D721Med (cell line): ENCODE measurements around the gene RAI1.

ENCODE experiments used
- DNase-seq: peaks from one replicate; pipeline ENCODE4 v3.0.0; 2011; ENCODE audit warnings: low spot score; ENCODE audit not compliant: insufficient read length
- FAIRE-seq: peaks from 2 replicates; lab custom pipeline; 2011; peaks lifted over from hg19 to GRCh38; lab: Jason Lieb, UNC
- TF ChIP-seq, protein P1 (sequence below): IDR thresholded peaks from 2 replicates; pipeline ENCODE4 v1.5.1; 2012; ENCODE audit warnings: mild to moderate bottlenecking, control low read depth; ENCODE audit not compliant: insufficient read depth; ENCODE audit errors: missing control alignments

RAI1 gene

DNA sequence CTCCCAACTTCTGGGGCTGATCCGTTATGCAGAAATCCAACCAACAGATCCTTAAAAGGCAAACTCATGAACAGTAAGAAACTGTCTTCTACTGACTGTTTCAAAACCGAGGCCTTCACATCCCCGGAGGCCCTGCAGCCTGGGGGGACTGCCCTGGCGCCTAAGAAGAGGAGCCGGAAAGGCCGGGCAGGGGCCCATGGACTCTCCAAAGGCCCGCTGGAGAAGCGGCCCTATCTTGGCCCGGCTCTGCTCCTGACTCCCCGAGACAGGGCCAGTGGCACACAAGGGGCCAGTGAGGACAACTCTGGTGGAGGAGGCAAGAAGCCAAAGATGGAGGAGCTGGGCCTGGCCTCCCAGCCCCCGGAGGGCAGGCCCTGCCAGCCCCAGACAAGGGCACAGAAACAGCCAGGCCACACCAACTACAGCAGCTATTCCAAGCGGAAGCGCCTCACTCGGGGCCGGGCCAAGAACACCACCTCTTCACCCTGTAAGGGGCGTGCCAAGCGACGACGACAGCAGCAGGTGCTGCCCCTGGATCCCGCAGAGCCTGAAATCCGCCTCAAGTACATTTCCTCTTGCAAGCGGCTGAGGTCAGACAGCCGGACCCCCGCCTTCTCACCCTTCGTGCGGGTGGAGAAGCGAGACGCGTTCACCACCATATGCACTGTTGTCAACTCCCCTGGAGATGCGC lies 116.0 kb downstream of the RAI1 start:
- DNase-seq (no peak), FAIRE-seq (no peak)
- TF ChIP-seq, protein P1, sequence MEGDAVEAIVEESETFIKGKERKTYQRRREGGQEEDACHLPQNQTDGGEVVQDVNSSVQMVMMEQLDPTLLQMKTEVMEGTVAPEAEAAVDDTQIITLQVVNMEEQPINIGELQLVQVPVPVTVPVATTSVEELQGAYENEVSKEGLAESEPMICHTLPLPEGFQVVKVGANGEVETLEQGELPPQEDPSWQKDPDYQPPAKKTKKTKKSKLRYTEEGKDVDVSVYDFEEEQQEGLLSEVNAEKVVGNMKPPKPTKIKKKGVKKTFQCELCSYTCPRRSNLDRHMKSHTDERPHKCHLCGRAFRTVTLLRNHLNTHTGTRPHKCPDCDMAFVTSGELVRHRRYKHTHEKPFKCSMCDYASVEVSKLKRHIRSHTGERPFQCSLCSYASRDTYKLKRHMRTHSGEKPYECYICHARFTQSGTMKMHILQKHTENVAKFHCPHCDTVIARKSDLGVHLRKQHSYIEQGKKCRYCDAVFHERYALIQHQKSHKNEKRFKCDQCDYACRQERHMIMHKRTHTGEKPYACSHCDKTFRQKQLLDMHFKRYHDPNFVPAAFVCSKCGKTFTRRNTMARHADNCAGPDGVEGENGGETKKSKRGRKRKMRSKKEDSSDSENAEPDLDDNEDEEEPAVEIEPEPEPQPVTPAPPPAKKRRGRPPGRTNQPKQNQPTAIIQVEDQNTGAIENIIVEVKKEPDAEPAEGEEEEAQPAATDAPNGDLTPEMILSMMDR, result no peak

DNA sequence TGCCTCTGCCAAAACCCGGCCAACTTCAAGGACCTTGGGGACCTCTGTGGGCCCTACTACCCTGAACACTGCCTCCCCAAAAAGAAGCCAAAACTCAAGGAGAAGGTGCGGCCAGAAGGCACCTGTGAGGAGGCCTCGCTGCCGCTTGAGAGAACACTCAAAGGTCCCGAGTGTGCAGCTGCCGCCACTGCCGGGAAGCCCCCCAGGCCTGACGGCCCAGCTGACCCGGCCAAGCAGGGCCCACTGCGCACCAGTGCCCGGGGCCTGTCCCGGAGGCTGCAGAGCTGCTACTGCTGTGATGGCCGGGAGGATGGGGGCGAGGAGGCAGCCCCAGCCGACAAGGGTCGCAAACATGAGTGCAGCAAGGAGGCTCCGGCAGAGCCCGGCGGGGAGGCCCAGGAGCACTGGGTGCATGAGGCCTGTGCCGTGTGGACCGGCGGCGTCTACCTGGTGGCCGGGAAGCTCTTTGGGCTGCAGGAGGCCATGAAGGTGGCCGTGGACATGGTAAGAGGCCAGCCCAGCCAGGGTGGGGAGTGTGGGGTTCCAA lies 116.8 kb downstream of the RAI1 start:
- no peak for FAIRE-seq
- TF ChIP-seq, protein P1, result no peak
- no peak for DNase-seq

DNA sequence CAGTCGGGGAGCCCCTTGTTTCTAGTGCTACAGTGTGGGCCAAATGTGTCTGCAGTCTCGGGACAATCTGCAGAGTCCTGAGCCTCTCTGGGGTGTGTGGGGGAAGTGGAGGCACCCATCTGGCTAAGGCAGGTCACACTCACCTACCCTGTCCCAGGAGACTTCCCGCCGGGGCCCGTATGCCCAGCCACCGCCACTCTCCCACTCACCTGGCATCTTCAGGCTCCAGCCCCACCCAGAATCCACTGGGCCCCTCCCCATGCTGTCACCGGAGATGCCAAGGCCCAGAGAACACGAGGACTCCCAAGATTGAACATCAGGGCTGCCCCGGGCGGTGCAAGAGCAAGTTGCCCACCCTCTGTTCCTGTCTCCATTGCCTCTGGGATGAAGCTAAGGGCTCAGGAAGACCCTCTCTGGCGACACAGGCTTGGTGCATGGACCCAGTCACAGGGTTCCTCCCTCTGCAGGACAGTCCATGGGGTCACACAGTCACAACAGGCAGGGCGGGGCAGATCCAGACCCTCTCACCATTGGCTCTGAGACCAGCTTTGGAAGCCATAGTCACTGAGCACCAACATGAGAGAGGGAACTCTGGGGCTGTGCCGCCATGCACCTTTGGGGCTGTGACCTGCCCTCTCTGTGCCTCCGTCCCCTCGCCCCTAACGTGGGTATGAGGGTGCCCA lies 117.5 kb downstream of the RAI1 start:
- no peak for FAIRE-seq
- no peak for DNase-seq
- TF ChIP-seq, protein P1, result no peak

- TF ChIP-seq, protein P1, result no peak
- DNase-seq (no peak), FAIRE-seq (no peak)
These were observed 119.3 kb downstream of the RAI1 start for GRCh38 chr17:17800504-17801021.

DNA sequence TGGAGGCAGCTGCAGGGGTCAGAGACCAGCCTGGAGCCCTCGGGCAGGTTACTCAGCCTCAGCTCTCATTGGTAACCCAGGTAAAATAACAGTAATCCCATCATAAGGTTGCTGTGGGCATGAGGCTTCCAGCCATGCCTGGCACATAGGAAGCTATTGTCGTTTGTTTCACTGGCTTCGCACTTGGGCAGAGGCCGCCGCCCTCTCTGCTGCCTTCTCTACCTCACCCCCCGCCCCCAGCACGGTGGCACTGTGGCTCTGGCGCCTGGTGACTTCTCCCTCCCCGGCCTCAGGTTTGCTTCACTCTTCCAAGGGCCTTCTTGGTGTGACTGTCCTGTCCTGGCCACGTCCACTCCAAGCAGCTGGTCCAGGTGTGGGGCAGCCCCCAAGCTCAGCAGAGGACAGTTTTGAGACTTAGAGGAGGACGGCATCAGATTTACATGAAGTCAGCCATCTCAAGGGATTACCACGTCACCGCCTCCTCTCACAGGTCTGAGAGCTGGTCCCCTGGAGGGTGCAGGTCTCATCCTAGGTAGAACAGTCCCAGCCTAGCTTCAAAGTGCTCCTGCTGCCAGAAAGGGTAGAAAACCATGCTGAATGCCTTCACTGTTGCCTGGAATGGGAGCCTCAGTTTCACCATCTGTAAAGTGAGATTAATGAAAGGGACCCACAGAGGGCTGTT lies 120.7 kb downstream of the RAI1 start:
- TF ChIP-seq, protein P1, result no peak
- DNase-seq, result no peak
- no peak for FAIRE-seq

GRCh38 chr17:17804007-17804406 lies 122.7 kb downstream of the RAI1 start:
- no peak for FAIRE-seq
- TF ChIP-seq, protein P1, result no peak
- DNase-seq, result no peak
